ENCODE data around the gene CTCFL. TPM values are rescaled to one million over a fixed set of nuclear protein-coding genes. Genes with fewer than 3 reads are reported as not detected.

The CTCFL gene
- total and polyA plus RNA-seq, 2 of the 13 experiments (the other 11 are each of a cell fraction or from before 2014, with no cell fraction given): 0.04 TPM; not detected in 1

DNA sequence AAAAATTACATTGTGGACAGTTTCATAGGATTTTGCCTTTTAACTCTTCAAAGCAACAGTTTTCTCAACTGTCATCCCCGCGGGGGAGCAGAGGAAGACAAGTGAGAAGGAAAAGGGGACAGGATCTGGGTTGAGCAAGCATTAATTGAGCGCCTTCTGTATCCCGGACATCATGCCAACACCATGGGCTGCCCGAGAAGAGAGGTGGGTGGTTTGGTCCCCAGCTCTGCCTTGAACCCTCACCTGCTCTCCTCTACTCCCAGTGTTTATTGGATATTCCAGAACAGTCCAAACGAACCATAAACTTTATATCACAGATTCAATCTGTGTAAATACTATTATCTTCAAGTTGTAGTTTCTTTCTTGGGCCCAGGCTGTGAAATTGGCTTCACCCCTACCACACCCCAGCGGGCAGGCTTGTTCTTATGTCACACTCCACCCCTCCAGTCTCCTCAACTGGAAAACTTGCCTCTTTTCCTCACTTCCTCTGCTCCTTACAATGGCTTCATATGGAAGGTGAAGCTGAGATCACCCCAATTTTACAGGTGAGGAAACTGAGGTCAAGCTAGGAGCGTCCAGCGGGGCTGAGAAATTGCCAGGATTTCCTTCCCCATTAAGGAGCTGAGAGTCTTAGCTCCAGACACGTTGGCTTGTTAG, 42.0 kb upstream of the CTCFL start (continued):
- TF ChIP-seq ZNF318 (CRISPR knock-in tag; IDR thresholded peaks at IDR 0.05) (no peak), ZNF441 (CRISPR knock-in tag; IDR thresholded peaks at IDR 0.05; ENCODE audit: borderline replicate concordance) (0 out of 2 replicates have a peak, but pooled peaks have one; percentile 19), ZNF83 (CRISPR knock-in tag; IDR thresholded peaks at IDR 0.05; ENCODE audit: borderline replicate concordance) (no peak), NAIF1 (CRISPR knock-in tag; IDR thresholded peaks at IDR 0.05; ENCODE audit: borderline replicate concordance) (no peak), SMYD3 (CRISPR knock-in tag; IDR thresholded peaks at IDR 0.05) (no peak), NR2F6 (IDR thresholded peaks at IDR 0.05) (no peak), NR2F6 (CRISPR knock-in tag; IDR thresholded peaks at IDR 0.05) (no peak), ZNF619 (CRISPR knock-in tag; IDR thresholded peaks at IDR 0.05) (no peak), HES4 (CRISPR knock-in tag; IDR thresholded peaks at IDR 0.05; ENCODE audit: borderline replicate concordance) (no peak), ZIK1 (CRISPR knock-in tag; IDR thresholded peaks at IDR 0.05; ENCODE audit: borderline replicate concordance, low read depth) (no peak), MYPOP (CRISPR knock-in tag; IDR thresholded peaks at IDR 0.05) (no peak), PAWR (CRISPR knock-in tag; IDR thresholded peaks at IDR 0.05; ENCODE audit: borderline replicate concordance) (no peak)
- TF ChIP-seq, protein P1, sequence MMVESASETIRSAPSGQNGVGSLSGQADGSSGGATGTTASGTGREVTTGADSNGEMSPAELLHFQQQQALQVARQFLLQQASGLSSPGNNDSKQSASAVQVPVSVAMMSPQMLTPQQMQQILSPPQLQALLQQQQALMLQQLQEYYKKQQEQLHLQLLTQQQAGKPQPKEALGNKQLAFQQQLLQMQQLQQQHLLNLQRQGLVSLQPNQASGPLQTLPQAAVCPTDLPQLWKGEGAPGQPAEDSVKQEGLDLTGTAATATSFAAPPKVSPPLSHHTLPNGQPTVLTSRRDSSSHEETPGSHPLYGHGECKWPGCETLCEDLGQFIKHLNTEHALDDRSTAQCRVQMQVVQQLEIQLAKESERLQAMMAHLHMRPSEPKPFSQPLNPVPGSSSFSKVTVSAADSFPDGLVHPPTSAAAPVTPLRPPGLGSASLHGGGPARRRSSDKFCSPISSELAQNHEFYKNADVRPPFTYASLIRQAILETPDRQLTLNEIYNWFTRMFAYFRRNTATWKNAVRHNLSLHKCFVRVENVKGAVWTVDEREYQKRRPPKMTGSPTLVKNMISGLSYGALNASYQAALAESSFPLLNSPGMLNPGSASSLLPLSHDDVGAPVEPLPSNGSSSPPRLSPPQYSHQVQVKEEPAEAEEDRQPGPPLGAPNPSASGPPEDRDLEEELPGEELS (CRISPR knock-in tag; IDR thresholded peaks at IDR 0.05): no peak
- TF ChIP-seq, protein P2, sequence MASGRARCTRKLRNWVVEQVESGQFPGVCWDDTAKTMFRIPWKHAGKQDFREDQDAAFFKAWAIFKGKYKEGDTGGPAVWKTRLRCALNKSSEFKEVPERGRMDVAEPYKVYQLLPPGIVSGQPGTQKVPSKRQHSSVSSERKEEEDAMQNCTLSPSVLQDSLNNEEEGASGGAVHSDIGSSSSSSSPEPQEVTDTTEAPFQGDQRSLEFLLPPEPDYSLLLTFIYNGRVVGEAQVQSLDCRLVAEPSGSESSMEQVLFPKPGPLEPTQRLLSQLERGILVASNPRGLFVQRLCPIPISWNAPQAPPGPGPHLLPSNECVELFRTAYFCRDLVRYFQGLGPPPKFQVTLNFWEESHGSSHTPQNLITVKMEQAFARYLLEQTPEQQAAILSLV (CRISPR knock-in tag; IDR thresholded peaks at IDR 0.05; ENCODE audit: borderline replicate concordance): no peak
- TF ChIP-seq, protein P3, sequence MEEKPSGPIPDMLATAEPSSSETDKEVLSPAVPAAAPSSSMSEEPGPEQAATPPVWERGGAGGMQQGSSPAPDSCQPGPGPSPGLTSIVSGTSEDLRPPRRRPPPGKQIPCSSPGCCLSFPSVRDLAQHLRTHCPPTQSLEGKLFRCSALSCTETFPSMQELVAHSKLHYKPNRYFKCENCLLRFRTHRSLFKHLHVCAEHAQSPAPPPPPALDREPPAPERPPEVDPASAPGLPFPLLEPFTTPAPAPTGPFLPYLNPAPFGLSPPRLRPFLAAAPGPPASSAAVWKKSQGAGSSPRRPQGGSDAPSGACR (CRISPR knock-in tag; IDR thresholded peaks at IDR 0.05): no peak
